Bladder microvascular endothelial cell (primary cell): Measurements from ENCODE around the gene MAG. TPM values are rescaled to one million over a fixed set of nuclear protein-coding genes. Genes with fewer than 3 reads are reported as not detected.

Experiments
- total RNA-seq: library from RNA; depleted of rRNA; stranded (reverse); fragments of >200 nt; gene quantifications from 2 replicates; pipeline ENCODE4 v1.2.3, GENCODE V29; 2014

The MAG gene, protein sequence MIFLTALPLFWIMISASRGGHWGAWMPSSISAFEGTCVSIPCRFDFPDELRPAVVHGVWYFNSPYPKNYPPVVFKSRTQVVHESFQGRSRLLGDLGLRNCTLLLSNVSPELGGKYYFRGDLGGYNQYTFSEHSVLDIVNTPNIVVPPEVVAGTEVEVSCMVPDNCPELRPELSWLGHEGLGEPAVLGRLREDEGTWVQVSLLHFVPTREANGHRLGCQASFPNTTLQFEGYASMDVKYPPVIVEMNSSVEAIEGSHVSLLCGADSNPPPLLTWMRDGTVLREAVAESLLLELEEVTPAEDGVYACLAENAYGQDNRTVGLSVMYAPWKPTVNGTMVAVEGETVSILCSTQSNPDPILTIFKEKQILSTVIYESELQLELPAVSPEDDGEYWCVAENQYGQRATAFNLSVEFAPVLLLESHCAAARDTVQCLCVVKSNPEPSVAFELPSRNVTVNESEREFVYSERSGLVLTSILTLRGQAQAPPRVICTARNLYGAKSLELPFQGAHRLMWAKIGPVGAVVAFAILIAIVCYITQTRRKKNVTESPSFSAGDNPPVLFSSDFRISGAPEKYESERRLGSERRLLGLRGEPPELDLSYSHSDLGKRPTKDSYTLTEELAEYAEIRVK
- total RNA-seq = 0.69 and 5.0 TPM in 2 replicates

DNA sequence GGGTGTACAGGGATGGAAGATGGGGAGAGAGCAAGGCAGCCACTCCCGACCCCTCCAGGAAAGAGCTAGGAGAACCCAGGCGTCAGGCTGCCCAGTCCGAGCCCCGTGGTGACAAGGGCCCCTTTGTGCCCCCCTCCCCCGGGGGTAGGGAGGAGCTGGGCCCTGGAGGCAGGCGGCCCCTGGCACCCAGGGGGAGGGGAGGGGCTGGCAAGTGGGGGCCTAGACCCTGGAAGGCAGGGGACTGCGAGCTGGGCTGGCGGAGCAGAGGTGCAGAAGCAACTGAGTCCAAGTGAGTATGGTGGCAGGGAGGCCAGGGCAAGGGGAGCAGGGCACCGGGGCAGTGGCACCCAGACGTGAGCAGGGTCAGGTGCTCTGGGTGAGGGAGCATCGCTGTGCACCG, at the start of gene MAG:
Gene MAG (plus strand): TSS at position 246 of the 400 bp plus-strand sequence. CDS start 3,248 bp downstream, outside the sequence.

DNA sequence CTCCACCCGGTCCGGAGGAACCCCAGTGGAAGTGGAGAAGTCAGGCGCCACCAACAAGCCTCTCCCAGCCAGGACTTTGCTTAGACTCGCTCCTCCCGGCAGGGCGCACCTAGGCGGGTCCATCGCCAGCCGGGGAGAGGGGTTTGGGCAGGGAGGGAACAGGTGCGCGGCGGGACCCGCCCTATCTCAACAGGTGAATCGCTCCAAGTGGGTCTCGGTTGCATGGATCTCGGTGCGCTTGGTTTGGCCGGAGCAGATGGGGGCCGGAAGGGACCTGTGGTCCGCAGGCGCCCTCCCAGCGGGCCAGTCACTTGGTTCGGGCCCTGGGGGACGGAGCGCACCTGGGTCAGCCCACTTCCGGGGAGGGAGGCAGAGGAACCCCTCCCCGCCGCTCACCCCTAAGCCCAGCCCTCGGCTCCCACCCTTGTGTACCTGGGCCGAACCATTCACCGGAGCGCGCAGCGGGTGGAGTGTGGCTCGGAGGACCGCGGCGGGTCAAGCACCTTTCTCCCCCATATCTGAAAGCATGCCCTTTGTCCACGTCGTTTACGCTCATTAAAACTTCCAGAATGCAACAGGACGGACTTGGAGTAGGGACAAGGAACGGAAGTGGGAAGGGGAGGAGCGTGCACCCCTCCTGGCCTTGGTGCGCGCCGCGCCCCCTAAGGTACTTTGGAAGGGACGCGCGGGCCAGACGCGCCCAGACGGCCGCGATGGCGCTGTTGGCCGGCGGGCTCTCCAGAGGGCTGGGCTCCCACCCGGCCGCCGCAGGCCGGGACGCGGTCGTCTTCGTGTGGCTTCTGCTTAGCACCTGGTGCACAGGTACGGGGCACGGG, 43.4 kb upstream of the MAG start, which contains the start of gene LSR:
Gene LSR (plus strand): TSS at position 693 of the 836 bp plus-strand sequence. CDS start 21 bp downstream, at position 714.

DNA sequence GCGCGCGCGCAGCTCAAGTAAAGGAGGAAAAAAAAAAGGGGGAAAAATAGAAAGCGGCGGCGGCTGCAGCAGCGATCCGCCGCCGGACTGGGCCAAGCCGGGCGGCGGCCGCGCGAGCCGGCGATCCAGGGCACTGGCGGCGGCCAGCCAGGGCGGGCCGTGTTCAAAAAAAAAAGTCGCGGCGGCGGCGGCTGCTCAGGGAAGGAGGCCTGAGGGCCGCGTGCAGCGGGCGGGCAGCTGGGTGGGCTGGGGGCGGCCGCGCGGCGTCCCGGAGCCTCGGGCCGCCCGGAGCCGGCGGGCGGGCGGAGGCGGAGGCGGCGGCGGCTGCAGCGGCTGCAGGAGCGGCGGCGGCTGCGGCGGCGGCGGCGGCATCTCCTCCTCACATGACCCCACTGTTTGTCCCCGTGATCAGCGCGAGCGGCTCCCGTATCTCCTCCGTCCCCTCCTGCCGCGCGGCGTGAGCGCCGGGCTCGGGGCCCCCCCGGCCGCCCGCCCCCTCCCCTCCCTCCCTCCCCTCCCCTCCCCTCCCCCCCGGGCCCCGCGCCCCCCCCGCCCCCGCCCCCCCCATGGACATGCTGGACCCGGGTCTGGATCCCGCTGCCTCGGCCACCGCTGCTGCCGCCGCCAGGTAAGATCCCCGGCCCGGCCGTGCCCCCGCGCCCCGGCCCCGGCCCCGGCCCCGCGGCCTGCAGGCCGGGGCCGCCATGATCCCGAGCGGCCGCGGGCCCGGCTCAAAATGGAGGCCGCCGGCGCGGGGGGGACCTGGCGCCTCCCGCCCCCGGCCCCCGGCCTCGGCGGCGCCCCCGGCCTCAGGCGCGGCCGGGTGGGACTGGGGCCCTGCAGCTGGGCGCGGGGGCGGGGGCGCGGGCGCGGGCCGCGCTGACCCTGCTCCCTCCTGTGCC, 23.2 kb upstream of the MAG start, which contains the start of gene USF2:
Gene USF2 (plus strand): TSS at position 427 of the 902 bp plus-strand sequence. CDS start 140 bp downstream, at position 567.

DNA sequence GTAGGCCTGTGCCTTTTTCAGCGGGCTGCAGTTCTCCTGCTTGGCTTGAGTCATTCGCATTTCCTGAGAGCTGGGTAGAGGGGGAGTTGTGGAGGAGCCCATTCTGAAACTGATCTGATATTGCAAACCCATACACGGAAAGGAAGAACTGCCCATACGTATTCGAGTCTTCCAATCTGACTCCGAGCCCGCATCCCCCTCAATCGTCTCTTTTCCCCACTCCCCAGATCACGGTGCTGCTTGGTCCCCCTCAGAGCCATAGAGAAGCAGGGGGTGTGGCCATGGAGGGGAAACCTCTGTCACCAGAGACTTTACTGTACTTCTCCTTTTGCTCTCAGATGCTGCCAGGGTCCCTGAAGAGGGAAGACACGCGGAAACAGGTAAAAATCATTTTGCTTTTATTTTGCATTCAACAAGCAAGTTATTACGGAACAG, 36.9 kb downstream of the MAG start, which contains the start of gene CD22:
Gene CD22 (plus strand): TSS at position 337 of the 435 bp plus-strand sequence. CDS start 2,854 bp downstream, outside the sequence.

DNA sequence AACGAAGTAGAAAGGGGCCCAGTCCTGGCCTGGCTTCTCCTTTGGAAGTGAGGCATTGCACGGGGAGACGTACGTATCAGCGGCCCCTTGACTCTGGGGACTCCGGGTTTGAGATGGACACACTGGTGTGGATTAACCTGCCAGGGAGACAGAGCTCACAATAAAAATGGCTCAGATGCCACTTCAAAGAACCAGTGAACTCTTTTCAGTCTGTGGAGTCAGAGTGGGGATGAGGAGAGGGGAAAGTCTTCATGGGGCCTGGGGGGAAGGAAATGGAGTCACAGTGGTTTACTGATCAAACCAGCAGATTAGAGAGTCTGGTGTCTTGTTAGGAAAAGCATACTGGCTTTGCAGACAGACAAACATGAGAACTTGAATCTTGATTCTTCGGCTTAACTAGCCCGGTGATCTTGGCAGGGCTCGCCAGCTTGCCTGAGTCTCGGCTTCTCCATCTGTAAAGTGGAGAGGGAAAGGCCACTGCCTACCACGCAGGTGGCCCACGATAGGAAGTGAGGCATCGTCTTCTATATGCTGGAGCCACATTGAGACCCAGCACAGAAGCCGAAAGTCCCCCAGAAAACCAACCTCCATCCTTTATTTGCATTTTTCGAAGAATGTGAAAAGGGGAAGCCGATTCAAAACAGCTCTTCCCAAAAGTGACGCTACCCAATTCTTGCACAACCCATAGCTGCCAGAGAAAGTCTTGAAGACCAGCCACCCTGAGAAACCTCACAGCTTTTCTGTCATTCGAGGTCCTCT, 55.4 kb downstream of the MAG start, which contains the start of gene FFAR1:
Gene FFAR1 (plus strand): TSS at position 732 of the 759 bp plus-strand sequence. CDS start 3,650 bp downstream, outside the sequence.

DNA sequence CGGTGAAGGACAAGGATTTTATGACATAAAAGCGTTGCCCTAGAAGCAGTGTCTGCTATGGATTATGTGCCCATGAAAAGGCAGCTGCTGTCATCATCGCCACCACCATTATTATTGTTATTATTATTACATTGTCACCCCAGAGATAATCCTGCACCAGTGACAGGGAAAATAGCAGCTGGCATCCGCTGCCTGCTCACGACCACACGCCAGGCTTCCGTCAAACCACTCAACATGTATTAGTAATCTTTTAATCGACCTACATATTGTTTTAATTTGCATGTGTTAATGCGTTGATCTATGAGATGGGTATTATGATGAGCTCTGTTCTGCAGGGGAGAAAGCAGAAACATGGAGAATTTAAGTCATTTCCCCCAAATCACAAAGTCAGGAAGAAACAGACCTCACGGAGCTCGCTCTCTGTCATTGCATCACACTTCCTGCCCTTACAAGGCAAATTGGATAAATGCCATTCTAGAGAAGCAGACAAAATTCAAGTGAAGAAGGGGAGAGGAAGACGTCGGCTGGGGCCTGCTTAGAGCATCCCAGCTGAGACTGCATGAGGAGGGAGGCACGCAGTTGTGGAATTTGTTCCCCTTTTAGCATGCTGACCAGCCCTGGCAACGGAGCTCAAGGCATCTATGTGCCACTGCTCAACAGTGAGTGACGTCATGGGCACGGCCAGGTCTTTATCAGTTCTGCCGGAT, 66.1 kb downstream of the MAG start, which contains the start of gene FFAR3:
Gene FFAR3 (plus strand): TSS at position 594 of the 707 bp plus-strand sequence. CDS start 431 bp downstream, outside the sequence.

Other genes with a start within 250 kb of the MAG start
- gene FXYD3, start 176.3 kb upstream of the MAG start, total RNA-seq = not detected in 2 replicates
- gene LGI4, start 157.1 kb upstream of the MAG start, total RNA-seq = not detected in 2 replicates
- not detected in 2 replicates for gene FXYD1, start 153.3 kb upstream of the MAG start, total RNA-seq
- not detected in 2 replicates for gene FXYD7, start 148.9 kb upstream of the MAG start, total RNA-seq
- 12.3 and 18.5 TPM in 2 replicates for gene FXYD5, start 137.4 kb upstream of the MAG start, total RNA-seq
- gene FAM187B, start 63.4 kb upstream of the MAG start, total RNA-seq = not detected in 2 replicates
- 0.19 and 1.1 TPM in 2 replicates for gene LSR, start 43.2 kb upstream of the MAG start, total RNA-seq
- 41.8 and 74.3 TPM in 2 replicates for gene USF2, start 23.2 kb upstream of the MAG start, total RNA-seq
- under 0.01 and 0.06 TPM in 2 replicates for gene HAMP, start 9.6 kb upstream of the MAG start, total RNA-seq
- 1.6 and 1.7 TPM in 2 replicates for gene CD22, start 37.0 kb downstream of the MAG start, total RNA-seq
- gene FFAR1, start 55.7 kb downstream of the MAG start, total RNA-seq = not detected in 2 replicates
- gene FFAR3, start 66.3 kb downstream of the MAG start, total RNA-seq = 0.19 TPM in 1 of 2 replicates, not detected in the other
- not detected in 2 replicates for gene GPR42, start 78.9 kb downstream of the MAG start, total RNA-seq
- not detected in 2 replicates for gene FFAR2, start 156.1 kb downstream of the MAG start, total RNA-seq
- not detected in 2 replicates for gene KRTDAP, start 198.3 kb downstream of the MAG start, total RNA-seq
- gene DMKN, start 221.5 kb downstream of the MAG start, total RNA-seq = 0.13 TPM in 1 of 2 replicates, not detected in the other
- gene SBSN, start 236.2 kb downstream of the MAG start, total RNA-seq = not detected in 2 replicates
- not detected in 2 replicates for gene GAPDHS, start 241.3 kb downstream of the MAG start, total RNA-seq